CD4-positive, alpha-beta T cell treated with Interleukin-21 for 1 hour (primary cell): Measurements from ENCODE around the gene ADIPOR2.
"Not testable (repeated sequence)": the region's sequence is repeated elsewhere in the genome, so short reads cannot be mapped to it uniquely, and the experiment has no call there.

Experiments used
- DNase-seq: peaks from one replicate; pipeline ENCODE4 v3.0.0-alpha.2; 2020

Gene ADIPOR2

DNA sequence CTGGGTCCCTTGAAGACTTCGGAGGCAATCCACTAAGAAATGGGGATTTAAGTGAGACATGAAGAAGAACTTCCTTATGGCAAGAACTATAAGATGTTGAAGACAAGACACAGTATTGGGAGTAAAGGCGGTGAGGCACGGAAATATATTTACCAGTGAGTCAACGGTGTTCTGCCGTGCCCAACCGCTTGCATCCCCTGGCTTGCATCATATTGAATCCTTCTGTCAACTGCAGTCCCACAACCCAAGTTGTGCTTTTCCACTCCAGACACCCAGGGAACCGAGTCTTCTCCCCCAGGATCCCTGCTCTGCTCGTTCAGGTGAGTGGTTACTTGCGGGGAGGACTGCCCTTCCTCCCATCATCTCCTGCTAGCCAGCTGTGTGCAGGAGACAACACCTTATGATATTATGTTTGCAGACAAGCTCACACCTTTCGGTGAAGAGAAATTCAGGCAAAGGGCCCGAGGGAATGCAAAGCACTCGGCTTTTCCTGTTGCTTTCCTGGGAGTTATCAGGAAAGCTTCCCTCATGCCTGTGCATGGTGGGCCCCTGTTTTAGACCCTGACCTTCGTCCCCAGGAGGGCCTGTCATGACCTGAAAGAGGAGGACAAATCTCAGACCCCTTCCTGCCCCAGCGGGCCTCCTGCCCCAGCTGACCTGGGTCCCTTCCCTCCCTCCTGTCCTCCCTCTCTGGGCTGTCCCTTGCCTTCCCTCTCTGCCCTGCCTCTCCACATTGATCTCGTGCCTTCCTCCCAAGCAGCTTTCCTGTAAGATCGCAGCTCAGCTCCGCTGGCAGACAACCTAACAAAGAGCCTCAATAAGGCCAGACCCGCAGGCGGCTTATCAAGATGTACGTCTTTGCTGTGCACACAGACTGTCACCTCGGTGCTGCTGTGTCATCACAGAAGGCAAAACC, 125.2 kb downstream of the ADIPOR2 start:
- no peak for DNase-seq

DNA sequence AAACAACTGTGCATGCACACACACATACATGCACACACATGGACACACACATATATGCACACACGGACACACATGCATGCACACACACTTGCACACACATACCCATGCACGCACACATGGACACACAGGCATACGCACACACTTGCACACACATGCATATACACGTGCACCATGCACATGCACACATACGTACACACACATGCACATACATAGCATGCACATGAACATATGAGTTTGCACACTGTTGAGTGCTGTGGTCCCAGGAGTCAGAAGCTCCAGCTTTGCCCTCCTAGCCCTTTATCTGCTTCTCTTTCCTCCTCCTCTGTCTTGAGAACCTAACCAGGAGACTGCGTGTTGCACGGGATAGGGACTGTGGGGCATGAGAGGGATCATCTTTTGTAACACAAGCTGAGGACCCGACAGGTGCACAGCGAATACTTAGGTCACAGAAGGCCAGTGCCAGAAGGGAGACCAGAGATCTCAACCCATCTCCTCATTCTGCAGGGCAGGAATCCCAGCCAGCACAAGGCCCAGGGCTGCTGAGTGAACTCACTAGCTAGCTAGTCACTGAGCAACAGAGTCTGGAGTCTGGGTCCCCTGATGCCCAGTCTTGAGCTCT, 126.0 kb downstream of the ADIPOR2 start:
- no peak for DNase-seq

DNA sequence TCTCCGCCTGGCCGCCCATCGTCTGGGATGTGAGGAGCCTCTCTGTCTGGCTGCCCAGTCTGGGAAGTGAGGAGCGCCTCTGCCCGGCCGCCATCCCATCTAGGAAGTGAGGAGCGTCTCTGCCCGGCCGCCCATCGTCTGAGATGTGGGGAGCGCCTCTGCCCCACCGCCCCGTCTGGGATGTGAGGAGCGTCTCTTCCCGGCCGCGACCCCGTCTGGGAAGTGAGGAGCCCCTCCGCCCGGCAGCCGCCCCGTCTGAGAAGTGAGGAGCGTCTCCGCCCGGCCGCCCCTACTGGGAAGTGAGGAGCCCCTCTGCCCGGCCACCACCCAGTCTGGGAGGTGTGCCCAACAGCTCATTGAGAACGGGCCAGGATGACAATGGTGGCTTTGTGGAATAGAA, 127.1 kb downstream of the ADIPOR2 start:
- DNase-seq, result not testable (repeated sequence)

GRCh38 chr12:1819050-1819449, 128.2 kb downstream of the ADIPOR2 start:
- DNase-seq, result no peak

DNA sequence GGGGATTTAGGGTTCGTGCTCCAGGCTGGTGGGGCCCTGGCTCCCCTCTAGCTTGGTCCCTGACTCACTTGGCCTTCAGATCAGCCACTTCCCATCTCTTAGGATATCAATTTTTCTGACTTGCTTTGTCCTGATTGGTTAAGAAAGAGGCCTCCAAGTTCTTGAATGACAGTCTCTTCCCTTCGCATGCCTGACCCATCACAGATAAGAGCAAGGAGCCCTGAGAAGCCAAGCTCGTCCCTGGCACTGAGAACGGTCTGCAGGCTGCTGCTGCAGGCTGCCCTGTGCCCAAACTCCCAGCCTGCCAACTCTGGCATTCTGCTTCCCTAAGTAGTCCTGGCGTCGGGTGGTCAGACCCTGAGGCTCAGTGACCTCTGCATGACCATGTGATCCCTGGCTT, 128.7 kb downstream of the ADIPOR2 start:
- DNase-seq, result no peak

GRCh38 chr12:1820191-1820895, 129.5 kb downstream of the ADIPOR2 start, which contains the start of gene LRTM2:
Gene LRTM2, plus strand, starts transcription at chr12:1820565. Its CDS starts 7,584 bp downstream, at chr12:1828149.
- no peak for DNase-seq

DNA sequence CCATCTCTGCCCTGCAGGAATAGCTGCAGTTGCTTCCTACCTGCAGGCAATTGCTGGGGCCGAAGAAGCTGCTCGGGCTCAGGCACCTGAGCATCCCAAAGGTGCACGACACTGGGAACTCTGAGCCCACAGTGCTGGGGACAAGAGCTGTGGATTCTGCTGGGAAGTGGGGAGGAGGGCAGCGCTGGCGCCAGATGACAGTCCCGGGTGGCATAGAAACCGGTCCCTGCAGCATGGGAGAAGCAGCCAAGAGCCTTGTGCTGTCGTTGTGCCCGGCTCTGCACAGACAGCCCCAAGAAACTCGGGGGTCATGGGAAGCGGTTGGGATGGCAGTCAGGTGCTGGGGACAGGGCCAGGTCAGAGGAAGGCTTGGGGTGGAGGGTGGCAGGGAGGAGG, 130.0 kb downstream of the ADIPOR2 start:
- DNase-seq, result no peak

- DNase-seq, result no peak
These were observed 130.9 kb downstream of the ADIPOR2 start for GRCh38 chr12:1821805-1822204.

GRCh38 chr12:1822699-1823098, 131.8 kb downstream of the ADIPOR2 start:
- DNase-seq, result no peak

GRCh38 chr12:1823237-1823636, 132.4 kb downstream of the ADIPOR2 start:
- no peak for DNase-seq

- DNase-seq, result no peak
These were observed 134.7 kb downstream of the ADIPOR2 start for GRCh38 chr12:1825382-1826102.

DNA sequence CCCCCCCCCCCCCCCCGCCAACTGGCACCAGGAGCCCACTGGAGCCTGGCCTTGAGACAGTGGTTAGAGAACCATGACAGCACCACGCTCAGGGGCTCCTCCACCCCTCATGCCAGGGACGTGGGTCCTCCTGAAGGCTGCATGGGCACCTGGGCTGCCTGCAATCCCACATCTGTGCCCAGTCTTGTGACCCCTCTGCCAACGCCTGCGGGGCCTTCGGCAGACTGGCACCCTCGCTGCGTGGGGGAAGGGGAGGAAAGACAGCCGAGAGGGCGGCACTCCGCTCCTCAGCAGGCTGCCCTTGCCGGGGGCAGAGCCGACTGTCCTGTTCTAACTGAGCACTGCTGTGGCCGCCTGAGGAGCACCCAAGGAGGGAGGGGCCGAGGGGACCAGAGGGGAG, 135.5 kb downstream of the ADIPOR2 start:
- DNase-seq, result no peak

GRCh38 chr12:1826867-1827705, 136.2 kb downstream of the ADIPOR2 start:
- no peak for DNase-seq

DNA sequence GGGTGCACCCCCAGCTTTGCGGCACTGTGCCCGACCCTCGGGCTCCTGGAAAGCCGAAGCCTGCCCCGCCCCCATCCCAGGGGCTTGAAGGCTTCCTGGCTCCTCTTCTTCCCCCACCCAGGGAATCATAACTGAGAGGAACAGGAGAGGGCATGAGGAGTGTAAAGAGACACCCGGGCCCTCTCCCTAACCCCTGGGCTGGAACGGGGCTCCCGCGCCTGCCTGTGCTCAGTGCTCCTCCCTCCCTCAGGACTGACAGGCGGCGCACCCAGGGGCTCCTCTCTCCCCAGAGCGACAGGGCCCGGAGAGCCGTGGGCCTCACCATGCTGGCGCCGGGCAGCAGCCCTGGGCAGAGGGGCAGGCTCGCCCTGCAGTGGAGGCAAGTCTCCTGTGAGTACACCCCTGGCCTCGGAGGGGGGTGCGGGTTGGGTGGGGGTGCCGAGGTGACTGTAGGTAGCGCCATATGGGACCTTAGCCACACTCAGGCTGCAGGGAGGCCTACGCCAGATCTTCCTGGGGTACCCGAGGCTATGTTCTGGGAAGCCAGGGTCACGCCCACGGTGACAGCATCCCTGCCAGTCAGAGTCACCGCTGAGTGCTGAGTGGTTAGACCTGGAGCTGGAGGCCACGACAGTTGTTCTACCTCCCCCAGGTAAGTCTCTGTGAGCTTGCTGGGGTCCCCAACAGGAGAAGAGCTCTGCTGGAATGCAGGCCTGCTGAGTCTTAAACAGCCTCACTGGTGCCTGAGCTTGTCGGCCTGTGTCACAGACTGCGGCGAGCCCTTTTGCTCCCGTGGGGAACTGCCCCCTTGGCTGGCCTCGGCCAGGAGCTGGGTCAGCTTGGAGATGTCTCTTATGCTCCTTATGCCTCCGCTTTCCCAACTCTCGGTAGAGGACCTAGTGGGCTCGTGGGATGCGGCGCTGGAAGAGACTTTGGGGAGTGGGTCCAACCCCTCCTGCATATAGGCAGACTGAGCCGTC, 137.2 kb downstream of the ADIPOR2 start:
- DNase-seq, result no peak

DNA sequence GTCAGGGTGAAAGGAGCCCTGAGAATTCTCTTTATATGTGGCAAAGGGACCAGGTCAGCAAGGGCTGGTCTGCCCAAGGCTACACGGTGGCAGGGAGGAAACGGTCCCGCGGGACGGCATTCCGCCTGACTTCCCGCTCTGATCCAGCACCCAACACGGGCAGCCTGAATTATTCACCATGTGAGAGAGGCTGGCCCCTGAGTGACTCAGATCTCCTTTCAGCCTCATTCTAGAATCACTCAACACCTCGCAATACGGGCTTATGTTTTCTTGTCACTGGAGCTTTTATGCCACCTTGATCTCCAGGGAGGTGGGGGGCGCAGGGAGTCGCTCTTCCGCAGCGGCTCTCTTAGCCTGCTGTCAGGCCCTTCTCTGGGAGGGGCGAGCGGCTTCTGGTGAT, 138.0 kb downstream of the ADIPOR2 start:
- DNase-seq, result no peak

- DNase-seq, result no peak
These were observed 138.5 kb downstream of the ADIPOR2 start for GRCh38 chr12:1829306-1829900.

DNA sequence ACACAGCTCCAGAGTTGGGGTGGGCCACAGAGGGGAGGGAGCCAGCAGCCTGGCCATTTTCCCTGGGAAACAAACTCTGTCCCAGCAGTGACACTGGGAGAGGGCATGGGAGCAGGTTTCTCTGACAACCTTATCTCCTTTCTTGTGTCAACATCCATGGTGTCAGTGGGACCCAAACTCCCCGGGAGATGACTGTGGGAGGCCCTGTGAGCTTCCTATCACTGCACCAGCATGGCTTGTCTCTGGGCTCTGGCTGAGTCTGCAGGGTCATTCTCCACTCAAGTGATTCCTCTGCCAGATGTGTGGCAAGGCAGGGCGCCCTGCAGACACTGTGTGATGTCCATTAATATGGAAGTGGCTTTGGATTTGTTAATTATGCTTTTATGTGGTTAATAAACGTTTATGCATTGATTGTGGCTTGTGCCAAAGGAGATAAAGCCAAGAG, 139.6 kb downstream of the ADIPOR2 start:
- DNase-seq, result no peak

GRCh38 chr12:1830981-1831963, 140.4 kb downstream of the ADIPOR2 start:
- no peak for DNase-seq
